ENCODE measurements around the gene C11orf97. TPM values are rescaled to one million over a fixed set of nuclear protein-coding genes. Genes with fewer than 3 reads are reported as not detected.

The C11orf97 gene
- total and polyA plus RNA-seq, 2 of the 8 experiments (the other 6 are each of a cell fraction or from before 2014, with no cell fraction given) = not detected

DNA sequence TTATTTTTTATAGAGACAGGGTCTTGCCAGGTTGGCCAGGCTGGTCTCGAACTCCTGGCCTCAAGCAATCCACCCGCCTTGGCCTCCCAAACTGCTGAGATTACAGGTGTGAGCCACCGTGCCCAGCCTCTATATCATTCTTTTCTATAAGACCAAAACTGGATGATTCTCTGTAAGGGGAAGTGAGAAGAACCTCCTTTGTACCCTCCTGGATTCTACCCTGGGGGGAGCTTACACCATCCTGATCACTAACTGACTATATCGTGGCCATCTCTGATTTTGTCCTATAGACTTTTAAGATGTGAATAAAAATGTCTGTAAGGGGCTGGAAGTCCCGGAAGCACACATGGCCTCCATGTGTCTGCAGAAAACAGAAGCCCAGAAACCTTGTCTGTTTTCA lies 64.0 kb downstream of the C11orf97 start (continued):
- TF ChIP-seq POU5F1 (IDR thresholded peaks at IDR 0.05; ENCODE audit: low read depth, low read length) (no peak), FOSL1 (IDR thresholded peaks at IDR 0.05; ENCODE audit: insufficient read depth, low read depth, low read length) (no peak), CHD2 (IDR thresholded peaks at IDR 0.05; ENCODE audit: low read length) (no peak), KDM4A (IDR thresholded peaks at IDR 0.05; ENCODE audit: low read depth, low read length, severe bottlenecking) (no peak)

Data from H1 (cell line).